GM12872 (cell line): ENCODE results near the gene FIGLA.

Experiments used
- CTCF ChIP-seq: IDR thresholded peaks from 3 replicates; pipeline ENCODE4 v1.5.1; 2011; ENCODE audit warnings: low read depth, mild to moderate bottlenecking, low read length, moderate library complexity; ENCODE audit not compliant: insufficient read depth

The FIGLA gene

GRCh38 chr2:70757966-70758365 is 32.5 kb downstream of the FIGLA start:
- TF ChIP-seq CTCF, result no peak

DNA sequence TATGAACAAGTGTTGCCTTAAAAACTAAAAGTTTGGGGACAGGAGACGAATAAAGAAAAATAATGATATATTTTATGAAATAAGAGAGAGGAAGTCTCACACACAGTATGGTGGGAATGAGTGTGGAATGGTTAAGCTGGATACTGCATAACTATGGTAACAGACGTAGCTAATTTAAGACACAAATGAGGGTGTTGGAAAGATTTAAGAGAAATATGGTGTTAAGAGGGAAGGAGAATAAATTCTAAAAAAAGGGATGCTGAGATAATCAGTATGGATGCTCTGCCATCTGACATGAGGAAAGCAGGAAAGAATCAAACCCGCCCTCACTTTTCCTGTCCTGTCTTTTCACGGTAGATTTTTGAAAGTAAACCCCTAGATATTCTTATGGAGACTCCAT is 33.1 kb downstream of the FIGLA start:
- no peak for TF ChIP-seq CTCF

DNA sequence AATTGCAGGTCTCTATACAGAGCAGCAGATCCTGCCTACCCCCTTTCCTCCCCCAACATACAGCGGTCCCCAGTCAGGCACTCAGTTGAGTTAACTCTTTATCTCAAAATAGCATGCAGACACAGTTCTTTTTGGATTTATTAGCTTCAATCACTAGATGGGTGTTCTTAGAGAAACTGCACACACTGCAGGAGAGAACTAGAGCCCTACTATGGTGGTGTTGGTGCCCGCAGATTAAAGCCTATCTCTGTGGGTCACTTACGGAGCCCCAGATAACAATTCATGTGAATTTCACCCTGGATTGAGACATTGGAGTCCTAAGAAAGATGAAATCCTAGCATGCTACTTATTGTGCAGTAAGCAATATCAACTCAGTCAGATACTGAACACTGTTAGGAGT is 34.3 kb downstream of the FIGLA start:
- TF ChIP-seq CTCF, result no peak

DNA sequence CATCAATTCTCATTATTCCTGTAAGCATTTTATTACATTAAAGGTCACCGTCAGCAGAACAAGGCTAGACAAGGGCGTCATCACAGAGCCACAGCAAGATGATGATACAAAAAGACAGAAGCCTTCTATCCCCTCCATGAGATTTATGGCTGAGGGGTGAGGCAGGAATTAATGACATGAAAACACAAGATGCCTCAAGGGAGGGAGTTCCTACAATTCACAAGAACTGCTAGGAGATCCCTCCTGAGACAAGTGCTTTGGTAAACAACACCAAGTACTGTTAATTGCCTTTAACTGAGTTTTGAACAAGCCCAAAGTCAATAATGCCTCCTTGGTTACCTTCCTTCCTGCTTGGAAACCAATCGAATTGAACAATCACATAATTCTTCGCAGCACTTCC is 36.5 kb downstream of the FIGLA start:
- no peak for TF ChIP-seq CTCF

DNA sequence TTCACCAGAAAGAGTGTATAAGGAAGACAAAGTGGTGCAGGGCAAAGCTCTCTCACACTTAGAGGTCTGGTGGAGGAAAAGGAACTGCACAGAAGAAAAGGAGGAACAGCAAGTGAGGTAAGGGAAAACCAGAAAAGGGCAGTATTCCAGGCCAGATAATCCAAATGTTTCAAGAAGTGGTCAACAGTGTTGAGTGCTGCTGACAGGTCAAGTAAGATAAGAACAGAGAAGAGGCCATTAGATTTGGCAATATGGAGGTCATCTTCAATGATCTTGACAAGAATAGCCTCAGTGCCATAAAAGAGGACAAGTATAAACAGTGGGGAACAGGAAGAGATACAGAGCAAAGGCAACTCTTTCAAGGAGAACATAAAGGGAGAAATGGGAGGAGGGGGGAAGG is 37.4 kb downstream of the FIGLA start:
- no peak for TF ChIP-seq CTCF

- no peak for TF ChIP-seq CTCF
Measured at GRCh38 chr2:70752396-70752795, 38.0 kb downstream of the FIGLA start.

DNA sequence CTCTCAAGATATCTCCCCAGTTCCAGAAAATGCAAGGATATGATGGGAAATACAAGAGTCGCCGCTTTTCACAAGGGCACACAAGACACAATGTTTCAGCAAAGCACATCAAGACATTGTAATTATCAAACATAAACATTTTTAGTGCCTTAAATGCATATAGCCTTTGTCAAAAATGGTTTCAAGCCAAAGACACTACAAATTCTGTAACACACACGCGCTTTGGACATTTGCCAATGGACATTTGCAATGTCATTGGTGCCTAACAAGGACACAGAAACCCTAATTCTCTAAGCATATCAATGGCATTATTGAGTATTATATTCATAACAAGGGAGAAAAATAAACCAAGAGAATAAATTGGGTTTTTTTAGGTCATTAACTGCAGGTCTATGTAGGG is 38.6 kb downstream of the FIGLA start:
- no peak for TF ChIP-seq CTCF

DNA sequence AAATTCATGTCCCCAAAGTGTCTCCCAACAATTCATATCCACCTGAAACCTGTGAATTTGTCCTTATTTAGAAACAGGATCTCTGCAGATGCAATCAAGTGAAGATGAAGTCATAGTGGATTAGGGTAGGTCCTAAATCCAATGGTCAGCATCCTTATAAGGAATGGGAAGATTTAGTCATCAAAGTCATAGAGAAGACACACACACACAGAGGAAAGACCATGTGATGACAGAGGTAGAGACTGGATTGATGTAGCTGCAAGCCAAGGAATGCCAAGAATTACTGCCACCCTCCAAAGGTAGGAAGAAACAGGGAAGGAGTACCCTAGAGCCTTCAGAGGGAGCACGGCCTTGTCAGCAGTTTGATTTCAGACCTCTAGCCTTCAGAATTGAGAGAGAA is 40.1 kb downstream of the FIGLA start:
- no peak for TF ChIP-seq CTCF
